B cell (primary cell): Measurements from ENCODE around the gene ITPK1. TPM values are rescaled to one million over a fixed set of nuclear protein-coding genes. Genes with fewer than 3 reads are reported as not detected.

Experiments
- ATAC-seq: fragments of 200-7000 bp; cut with Tn5 transposase; one replicate; pipeline ENCODE4 v1.10.0; 2021; ENCODE audit warnings: low read depth, mild to moderate bottlenecking, moderate number of reproducible peaks, moderate library complexity
- CTCF ChIA-PET: fragments of 350-600 bp; sonication (Branson Sonifier 250); formaldehyde crosslinking; loops from one replicate; lab custom pipeline; 2021; ENCODE audit warnings: antibody characterized with exemption, inconsistent platforms; lab: Charles Lee
- POLR2A ChIA-PET: fragments of 350-600 bp; sonication (Branson Sonifier 250); formaldehyde crosslinking; loops from one replicate; lab custom pipeline; 2021; ENCODE audit warnings: antibody characterized with exemption; lab: Charles Lee
- DNase-seq: peaks from one replicate; pipeline ENCODE4 v3.0.0; 2013
- H2AFZ ChIP-seq: 2 replicates; pipeline ENCODE4 v1.6.1; 2012; ENCODE audit warnings: mild to moderate bottlenecking, low read depth, low read length; ENCODE audit not compliant: insufficient read depth, poor library complexity, severe bottlenecking
- H3K27ac ChIP-seq, 2 donors: 1 replicate in 1 of 2; 2 replicates in 1 of 2; pipeline ENCODE4 v1.5.1; 2012 to 2013; ENCODE audit warnings: low read length in 2 of 2, mild to moderate bottlenecking in 2 of 2, moderate library complexity in 1 of 2
- H3K27me3 ChIP-seq, 4 experiments: fragments of 200-600 bp in 1 of 4; sonication (generic) in 1 of 4; replicated peaks in 1 of 4; 1 replicate in 2 of 4; 2 replicates in 2 of 4; pipeline versions ENCODE4 v1.6.1 to v1.7.0; 2013 to 2016; ENCODE audit warnings: low read length in 3 of 4, mild to moderate bottlenecking in 2 of 4, mixed read lengths in 1 of 4, moderate library complexity in 1 of 4; ENCODE audit not compliant: insufficient read depth in 4 of 4, control insufficient read depth in 3 of 4; ENCODE audit errors: control extremely low read depth in 1 of 4
- H3K36me3 ChIP-seq, 2 experiments: replicated peaks in 1 of 2; 1 replicate in 1 of 2; 2 replicates in 1 of 2; pipeline versions ENCODE4 v1.6.1 to v1.7.1; 2013; ENCODE audit warnings: low read length in 1 of 2; ENCODE audit not compliant: insufficient read depth in 2 of 2, control insufficient read depth in 1 of 2; ENCODE audit errors: control extremely low read depth in 1 of 2, extremely low read depth in 1 of 2
- H3K4me1 ChIP-seq, 2 donors: fragments of 200-600 bp in 1 of 2; sonication (generic) in 1 of 2; 1 replicate in 1 of 2; 2 replicates in 1 of 2; pipeline versions ENCODE4 v1.5.1 to v1.6.1; 2013 to 2017; ENCODE audit warnings: low read length in 2 of 2; ENCODE audit not compliant: control insufficient read depth in 2 of 2, insufficient read depth in 2 of 2
- H3K4me2 ChIP-seq: replicated peaks from 2 replicates; pipeline ENCODE3; 2012; ENCODE audit warnings: mild to moderate bottlenecking, low read depth, low read length; ENCODE audit not compliant: poor library complexity, severe bottlenecking
- H3K4me3 ChIP-seq, 5 experiments: fragments of 200-600 bp in 1 of 5; sonication (generic) in 1 of 5; 1 replicate in 3 of 5; 2 replicates in 2 of 5; pipeline versions ENCODE4 v1.5.1 to v1.7.0; 2011 to 2016; ENCODE audit warnings: low read length in 4 of 5, mild to moderate bottlenecking in 4 of 5, low read depth in 2 of 5, control low read depth in 1 of 5, moderate library complexity in 1 of 5; ENCODE audit not compliant: insufficient read depth in 1 of 5; ENCODE audit errors: control extremely low read depth in 1 of 5, extremely low read depth in 1 of 5
- H3K79me2 ChIP-seq: fragments of 200-600 bp; sonication (generic); one replicate; pipeline ENCODE4 v1.6.0; 2016; ENCODE audit warnings: low read length; ENCODE audit not compliant: control insufficient read depth, insufficient read depth
- H3K9ac ChIP-seq: fragments of 200-600 bp; sonication (generic); 2 replicates; pipeline ENCODE4 v1.6.1; 2017; ENCODE audit warnings: mild to moderate bottlenecking, low read length, moderate library complexity
- H3K9me3 ChIP-seq, 3 donors: one replicate each; pipeline versions ENCODE4 v1.6.1 to v1.7.1; 2013; ENCODE audit warnings: low read length in 2 of 3; ENCODE audit not compliant: control insufficient read depth in 2 of 3, insufficient read depth in 1 of 3; ENCODE audit errors: control extremely low read depth in 1 of 3
- H4K20me1 ChIP-seq: 2 replicates; pipeline ENCODE4 v1.6.0; 2012; ENCODE audit warnings: mild to moderate bottlenecking, low read length; ENCODE audit not compliant: insufficient read depth, control insufficient read depth, poor library complexity, severe bottlenecking
- H3K27ac Mint-ChIP-seq: one replicate; pipeline ENCODE4 v1.8.0; 2021; ENCODE audit warnings: mixed read lengths
- H3K27me3 Mint-ChIP-seq: one replicate; pipeline ENCODE4 v1.8.0; 2021; ENCODE audit warnings: mixed read lengths
- H3K4me1 Mint-ChIP-seq: one replicate; pipeline ENCODE4 v1.8.0; 2021; ENCODE audit warnings: mixed read lengths
- H3K4me3 Mint-ChIP-seq: one replicate; pipeline ENCODE4 v1.8.0; 2021; ENCODE audit warnings: mixed read lengths
- H3K9me3 Mint-ChIP-seq: one replicate; pipeline ENCODE4 v1.8.0; 2022; ENCODE audit warnings: mixed read lengths; ENCODE audit not compliant: insufficient read depth
- EZH2 ChIP-seq: IDR thresholded peaks from 2 replicates; pipeline ENCODE4 v1.6.1; 2012; ENCODE audit warnings: borderline replicate concordance, low read depth, mild to moderate bottlenecking, moderate library complexity, low read length; ENCODE audit not compliant: insufficient read depth, poor library complexity, severe bottlenecking
- WGBS: methylation state at CpG from one replicate; pipeline ENCODE4 v1.1.5; 2013; ENCODE audit warnings: missing lambda C conversion rate; ENCODE audit not compliant: insufficient coverage; 5-methylcytosine and 5-hydroxymethylcytosine counted together
- intact Hi-C: fragments of 100-400 bp; cut with micrococcal nuclease; formaldehyde crosslinking; loops from one replicate; pipeline ENCODE4 v1.10.0; 2022
- polyA plus RNA-seq: library from polyadenylated mRNA; depleted of rRNA; stranded (reverse); fragments of >200 nt; gene quantifications from 2 replicates; pipeline ENCODE4 v1.2.3, GENCODE V29; 2012
- total RNA-seq, 2 donors: library from RNA; stranded (reverse); fragments of 120-200 nt in 1 of 2; gene quantifications; 1 replicate in 1 of 2; 2 replicates in 1 of 2; pipeline versions ENCODE4 v1.2.3 to v1.2.4, GENCODE V29; 2013 to 2022
- TF ChIP-seq, protein P1 (sequence below): fragments of 200-600 bp; IDR thresholded peaks from one replicate; pipeline ENCODE4 v1.8.0; 2022; ENCODE audit warnings: antibody characterized with exemption, mild to moderate bottlenecking

The ITPK1 gene
- total and polyA plus RNA-seq, 2 donors (not counting 1 experiment from before 2014, with no cell fraction given) = 46.0 to 46.9 TPM

DNA sequence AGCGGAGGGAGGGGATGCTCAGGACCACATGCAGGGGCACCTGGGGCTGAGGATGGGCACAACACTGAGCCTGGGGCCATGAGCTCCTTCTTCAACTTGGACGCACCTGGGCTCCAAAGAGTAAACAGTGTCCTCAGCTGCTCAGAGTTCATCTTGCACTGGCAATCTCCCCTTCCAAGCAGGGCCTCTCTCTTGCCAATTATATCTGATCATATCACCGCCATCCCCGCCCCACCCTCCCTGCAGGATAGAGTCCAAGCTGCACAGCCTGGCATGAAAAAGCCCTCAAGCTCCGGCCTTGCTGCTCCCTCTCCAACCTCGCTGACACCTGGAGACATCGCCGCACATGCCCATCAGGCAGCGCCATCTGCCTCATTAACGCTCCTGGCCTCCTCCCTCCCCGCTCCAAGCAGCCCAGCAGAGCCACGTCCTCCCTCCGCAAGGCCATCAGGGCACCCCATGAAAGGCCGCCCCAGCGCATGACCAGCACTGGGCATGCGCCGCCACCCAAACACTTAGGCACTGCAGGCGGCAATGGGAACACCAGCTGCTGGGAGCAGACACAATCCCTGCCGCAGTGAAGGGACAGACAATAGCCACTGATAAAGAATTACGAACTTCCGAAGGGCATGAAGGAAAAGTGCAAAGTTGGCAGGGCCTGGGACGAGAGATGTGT, 103.9 kb downstream of the ITPK1 start:
- no peak overlapping the region for H3K27ac Mint-ChIP-seq
- Histone ChIP-seq H3K4me2 (no peak overlapping the region), H2AFZ (no peak overlapping the region), H3K9ac (no peak overlapping the region), H3K79me2 (peaks cover 30% of the 10 kb centered on the region), H3K27me3 (no peaks in the 10 kb centered on the region), H3K4me3 (no peak overlapping the region), H3K27ac (no peak overlapping the region), H3K36me3 (peaks cover 0 to 15% of the 10 kb centered on the region in 2 experiments), H3K4me1 (peaks cover 17 to 26% of the 10 kb centered on the region in 2 donors), H3K9me3 (no peaks in the 10 kb centered on the region), H4K20me1 (peaks cover 6% of the 10 kb centered on the region)
- peaks cover 39% of the 10 kb centered on the region for H3K4me1 Mint-ChIP-seq
- intact Hi-C loops = no loop called here
- no peak for TF ChIP-seq EZH2
- TF ChIP-seq, protein P1, sequence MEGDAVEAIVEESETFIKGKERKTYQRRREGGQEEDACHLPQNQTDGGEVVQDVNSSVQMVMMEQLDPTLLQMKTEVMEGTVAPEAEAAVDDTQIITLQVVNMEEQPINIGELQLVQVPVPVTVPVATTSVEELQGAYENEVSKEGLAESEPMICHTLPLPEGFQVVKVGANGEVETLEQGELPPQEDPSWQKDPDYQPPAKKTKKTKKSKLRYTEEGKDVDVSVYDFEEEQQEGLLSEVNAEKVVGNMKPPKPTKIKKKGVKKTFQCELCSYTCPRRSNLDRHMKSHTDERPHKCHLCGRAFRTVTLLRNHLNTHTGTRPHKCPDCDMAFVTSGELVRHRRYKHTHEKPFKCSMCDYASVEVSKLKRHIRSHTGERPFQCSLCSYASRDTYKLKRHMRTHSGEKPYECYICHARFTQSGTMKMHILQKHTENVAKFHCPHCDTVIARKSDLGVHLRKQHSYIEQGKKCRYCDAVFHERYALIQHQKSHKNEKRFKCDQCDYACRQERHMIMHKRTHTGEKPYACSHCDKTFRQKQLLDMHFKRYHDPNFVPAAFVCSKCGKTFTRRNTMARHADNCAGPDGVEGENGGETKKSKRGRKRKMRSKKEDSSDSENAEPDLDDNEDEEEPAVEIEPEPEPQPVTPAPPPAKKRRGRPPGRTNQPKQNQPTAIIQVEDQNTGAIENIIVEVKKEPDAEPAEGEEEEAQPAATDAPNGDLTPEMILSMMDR = no peak
- CTCF ChIA-PET = interaction anchor here (1.1 to 1.5 kb wide), 2 partner anchors 102 to 167 kb away, joined by 3 to 4 read pairs; no protein-coding TSS in a partner anchor
- H3K4me3 Mint-ChIP-seq = no peak overlapping the region
- WGBS = 97% methylated on average over 22 of the region's 22 CpGs
- no peaks in the 10 kb centered on the region for H3K27me3 Mint-ChIP-seq
- POLR2A ChIA-PET = no interaction called here
- H3K9me3 Mint-ChIP-seq = no peaks in the 10 kb centered on the region
- ATAC-seq = no peak
- no peak for DNase-seq

DNA sequence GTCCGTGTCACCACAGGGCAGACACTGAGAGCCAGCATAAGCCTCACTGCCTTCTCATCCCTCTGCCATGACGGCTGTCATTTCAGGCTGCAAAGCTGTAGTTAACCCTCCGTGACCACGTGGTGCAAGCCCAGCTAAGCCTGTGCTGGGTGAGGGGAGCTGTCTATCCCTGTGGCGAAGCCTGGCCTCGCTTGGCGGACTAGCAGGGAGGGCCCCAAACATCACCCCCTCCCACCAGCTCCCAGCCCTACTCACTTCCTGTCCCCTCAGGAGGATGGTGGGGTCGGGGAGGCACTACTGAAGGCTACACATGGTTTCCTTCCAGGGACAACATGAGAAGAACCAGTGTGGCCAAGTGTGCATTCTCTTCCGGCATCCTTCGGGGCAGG, 104.6 kb downstream of the ITPK1 start:
- no peak overlapping the region for H3K4me2 ChIP-seq
- CTCF ChIA-PET = interaction anchor here (1.5 kb wide), 1 partner anchor 168 kb away, joined by 3 read pairs; no protein-coding TSS in a partner anchor
- H3K9ac ChIP-seq = no peak overlapping the region
- H3K79me2 ChIP-seq = peaks cover 30% of the 10 kb centered on the region
- Mint-ChIP-seq H3K27ac (no peak overlapping the region), H3K4me1 (peaks cover 45% of the 10 kb centered on the region), H3K27me3 (no peaks in the 10 kb centered on the region), H3K9me3 (no peaks in the 10 kb centered on the region), H3K4me3 (no peak overlapping the region)
- H3K4me1 ChIP-seq = peaks cover 23 to 33% of the 10 kb centered on the region in 2 donors
- H2AFZ ChIP-seq = no peak overlapping the region
- H3K36me3 ChIP-seq = peaks cover 0 to 14% of the 10 kb centered on the region in 2 experiments
- no peak overlapping the region for H3K4me3 ChIP-seq
- H4K20me1 ChIP-seq = peaks cover 6% of the 10 kb centered on the region
- ATAC-seq = no peak
- WGBS = 85% methylated on average over 4 of the region's 10 CpGs
- TF ChIP-seq EZH2 = no peak
- TF ChIP-seq, protein P1 = no peak
- intact Hi-C loops = no loop called here
- no peaks in the 10 kb centered on the region for H3K27me3 ChIP-seq
- no peak for DNase-seq
- no peaks in the 10 kb centered on the region for H3K9me3 ChIP-seq
- POLR2A ChIA-PET = no interaction called here
- H3K27ac ChIP-seq = no peak overlapping the region
